GM23338 (cell line): Measurements from ENCODE around the gene WWOX. TPM values are rescaled to one million over a fixed set of nuclear protein-coding genes. Genes with fewer than 3 reads are reported as not detected.

Source experiments
- ATAC-seq: fragments of 200-7000 bp; cut with Tn5 transposase; 3 replicates; pipeline ENCODE4 v1.9.1; 2020
- DNase-seq: peaks from one replicate; pipeline ENCODE4 v3.0.0-alpha.2; 2015; ENCODE audit warnings: low spot score
- H2AFZ ChIP-seq: fragments of 200-600 bp; sonication (generic); 2 replicates; pipeline ENCODE4 v1.8.0; 2016; ENCODE audit warnings: antibody characterized with exemption, mild to moderate bottlenecking, moderate library complexity
- H3F3A ChIP-seq: fragments of 200-600 bp; sonication (generic); replicated peaks from 2 replicates; pipeline ENCODE4 v1.8.0; 2017; ENCODE audit warnings: antibody characterized with exemption, mixed run types, low read depth
- H3K27ac ChIP-seq: fragments of 200-600 bp; sonication (generic); 2 replicates; pipeline ENCODE4 v1.6.1; 2016; ENCODE audit warnings: low read depth
- H3K27me3 ChIP-seq: fragments of 200-600 bp; sonication (generic); 2 replicates; pipeline ENCODE4 v1.8.0; 2016; ENCODE audit warnings: mild to moderate bottlenecking, mixed run types, moderate library complexity; ENCODE audit not compliant: insufficient read depth
- H3K36me3 ChIP-seq: fragments of 200-600 bp; sonication (generic); 2 replicates; pipeline ENCODE4 v1.8.0; 2016; ENCODE audit warnings: mild to moderate bottlenecking; ENCODE audit not compliant: insufficient read depth
- H3K4me1 ChIP-seq: fragments of 200-600 bp; sonication (generic); 2 replicates; pipeline ENCODE4 v1.8.0; 2016; ENCODE audit warnings: mild to moderate bottlenecking, moderate library complexity; ENCODE audit not compliant: insufficient read depth
- H3K4me2 ChIP-seq: fragments of 200-600 bp; sonication (generic); 2 replicates; pipeline ENCODE4 v1.7.1; 2017; ENCODE audit warnings: mixed run types
- H3K4me3 ChIP-seq: fragments of 200-600 bp; sonication (generic); 2 replicates; pipeline ENCODE4 v1.6.1; 2016; ENCODE audit warnings: mixed run types
- H3K79me2 ChIP-seq: fragments of 200-600 bp; sonication (generic); replicated peaks from 2 replicates; pipeline ENCODE4 v1.8.0; 2017; ENCODE audit warnings: mild to moderate bottlenecking; ENCODE audit not compliant: insufficient read depth
- H3K9me2 ChIP-seq: fragments of 200-600 bp; sonication (generic); 2 replicates; pipeline ENCODE4 v1.8.0; 2017; ENCODE audit not compliant: insufficient read depth
- H4K20me1 ChIP-seq: fragments of 200-600 bp; sonication (generic); replicated peaks from 2 replicates; pipeline ENCODE4 v1.8.0; 2017; ENCODE audit warnings: mild to moderate bottlenecking; ENCODE audit not compliant: insufficient read depth
- H3K27ac Mint-ChIP-seq: 2 replicates; pipeline ENCODE4 v1.8.0; 2020; ENCODE audit warnings: inconsistent platforms, mild to moderate bottlenecking, moderate library complexity, mixed read lengths
- H3K27me3 Mint-ChIP-seq: 3 replicates; pipeline ENCODE4 v1.8.0; 2022; ENCODE audit warnings: low read depth, mild to moderate bottlenecking, moderate library complexity, mixed read lengths, inconsistent platforms; ENCODE audit not compliant: insufficient read depth, poor library complexity
- H3K36me3 Mint-ChIP-seq: 3 replicates; pipeline ENCODE4 v1.8.0; 2021; ENCODE audit warnings: low read depth, mild to moderate bottlenecking, inconsistent platforms, moderate library complexity, mixed read lengths
- H3K4me1 Mint-ChIP-seq: 3 replicates; pipeline ENCODE4 v1.8.0; 2020; ENCODE audit warnings: mild to moderate bottlenecking, inconsistent platforms, mixed read lengths
- H3K4me3 Mint-ChIP-seq: 3 replicates; pipeline ENCODE4 v1.8.0; 2021; ENCODE audit warnings: moderate library complexity, mild to moderate bottlenecking, inconsistent platforms, mixed read lengths
- H3K9me3 Mint-ChIP-seq: 3 replicates; pipeline ENCODE4 v1.8.0; 2020; ENCODE audit warnings: moderate library complexity, mild to moderate bottlenecking, inconsistent platforms, mixed read lengths
- CREB1 ChIP-seq: fragments of 250-450 bp; sonication (Bioruptor Pico); IDR thresholded peaks from 2 replicates; pipeline ENCODE4 v1.5.0; 2020; ENCODE audit warnings: low read depth, mild to moderate bottlenecking, moderate library complexity
- ETS1 ChIP-seq: IDR thresholded peaks from 2 replicates; pipeline ENCODE4 v1.6.1; 2016; ENCODE audit warnings: antibody characterized with exemption
- EZH2 ChIP-seq: fragments of 200-600 bp; sonication (generic); IDR thresholded peaks from one replicate; pipeline ENCODE4 v1.8.0; 2017; ENCODE audit warnings: antibody characterized with exemption, mild to moderate bottlenecking, low read depth; ENCODE audit not compliant: unreplicated experiment
- EZH2phosphoT487 ChIP-seq: fragments of 200-600 bp; sonication (generic); IDR thresholded peaks from one replicate; pipeline ENCODE4 v1.8.1; 2018; ENCODE audit warnings: antibody characterized with exemption; ENCODE audit not compliant: unreplicated experiment
- JUNB ChIP-seq: IDR thresholded peaks from one replicate; pipeline ENCODE4 v1.6.1; 2016; ENCODE audit warnings: antibody characterized with exemption; ENCODE audit not compliant: unreplicated experiment
- NANOG ChIP-seq: IDR thresholded peaks from 2 replicates; pipeline ENCODE4 v1.6.1; 2016; ENCODE audit warnings: antibody characterized with exemption, borderline replicate concordance
- POLR2AphosphoS5 ChIP-seq: IDR thresholded peaks from 2 replicates; pipeline ENCODE4 v1.6.1; 2016; ENCODE audit warnings: antibody characterized with exemption, low read depth
- REST ChIP-seq: IDR thresholded peaks from one replicate; pipeline ENCODE4 v1.6.1; 2018; ENCODE audit warnings: antibody characterized with exemption; ENCODE audit not compliant: unreplicated experiment
- STAT1 ChIP-seq: IDR thresholded peaks from one replicate; pipeline ENCODE4 v1.6.1; 2016; ENCODE audit warnings: antibody characterized with exemption; ENCODE audit not compliant: unreplicated experiment
- ZNF114 ChIP-seq: fragments of 250-450 bp; sonication (Bioruptor Pico); IDR thresholded peaks from 2 replicates; pipeline ENCODE4 v1.5.0; 2020; ENCODE audit warnings: mild to moderate bottlenecking, moderate library complexity
- ZNF331 ChIP-seq: fragments of 250-450 bp; sonication (Bioruptor Pico); IDR thresholded peaks from 2 replicates; pipeline ENCODE4 v1.5.0; 2020; ENCODE audit warnings: low read depth, mild to moderate bottlenecking, moderate library complexity
- ZNF462 ChIP-seq: fragments of 250-450 bp; sonication (Bioruptor Pico); IDR thresholded peaks from 2 replicates; pipeline ENCODE4 v1.5.0; 2020; ENCODE audit warnings: mild to moderate bottlenecking, moderate library complexity
- polyA plus RNA-seq: library from polyadenylated mRNA; unstranded; fragments of >200 nt; fragmentation: Nextera tagmentation; extraction: Ambion mirVana; gene quantifications from 2 replicates; pipeline ENCODE4 v1.2.1, GENCODE V29; 2016
- total RNA-seq: library from RNA; depleted of rRNA; stranded (reverse); fragments of >200 nt; shearing (Covaris generic); gene quantifications from 2 replicates; pipeline ENCODE4 v1.2.3, GENCODE V29; 2014
- TF ChIP-seq, protein P1 (sequence below), 2 experiments: fragments of 200-600 bp in 1 of 2; sonication (generic) in 1 of 2; conservative IDR thresholded peaks; 2 replicates each; pipeline versions ENCODE4 v1.5.1 to v1.6.1; 2016 to 2017; ENCODE audit warnings: antibody characterized with exemption in 2 of 2, low read depth in 2 of 2, mild to moderate bottlenecking in 2 of 2, moderate library complexity in 1 of 2

Gene WWOX
- total and polyA plus RNA-seq, 2 experiments from 2014 or later = 10.0 to 19.3 TPM

DNA sequence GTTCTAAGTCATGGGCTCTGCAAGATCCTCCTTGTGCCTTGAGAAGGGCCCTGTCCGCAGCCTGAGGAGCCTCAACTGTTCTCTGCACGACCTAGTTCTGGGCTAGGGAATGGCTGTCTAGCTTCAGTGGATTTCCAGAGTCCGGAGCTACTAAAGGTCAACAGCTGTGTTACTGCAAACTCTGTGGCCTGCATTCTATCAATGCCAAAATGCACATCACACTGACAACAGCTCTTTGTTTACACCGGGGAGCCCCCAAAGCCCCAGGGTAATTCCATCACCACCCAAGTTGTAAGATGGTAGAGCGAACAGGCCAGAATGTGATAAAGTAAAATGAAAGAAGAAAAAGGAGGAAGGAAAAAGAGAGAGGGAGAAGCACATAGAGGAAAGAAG, 890.9 kb downstream of the WWOX start (continued):
- no peak for TF ChIP-seq ZNF462 (CRISPR knock-in tag)
- TF ChIP-seq JUNB = no peak
- no peak for TF ChIP-seq CREB1 (CRISPR knock-in tag)
- TF ChIP-seq STAT1 = no peak
- TF ChIP-seq EZH2phosphoT487 = no peak
- TF ChIP-seq POLR2AphosphoS5 = no peak
- TF ChIP-seq EZH2 = no peak

DNA sequence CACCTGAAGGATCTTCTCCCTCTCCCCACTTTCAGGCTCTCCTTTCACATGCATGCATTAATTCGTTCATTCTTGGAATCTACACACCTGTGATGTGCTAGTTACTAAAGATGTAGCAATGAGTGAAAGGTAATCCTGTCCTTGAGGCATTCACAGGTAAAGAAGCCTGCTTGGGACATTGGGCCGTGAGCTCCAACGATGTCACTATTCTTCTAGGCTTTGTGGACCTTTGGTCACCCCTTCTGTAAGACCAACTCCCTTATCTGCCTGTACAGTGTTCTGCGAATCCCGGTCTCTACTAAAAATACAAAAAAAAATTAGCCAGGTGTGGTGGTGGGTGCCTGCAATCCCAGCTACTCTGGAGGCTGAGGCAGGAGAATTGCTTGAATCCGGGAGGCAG, 892.5 kb downstream of the WWOX start:
- no peak overlapping the region for H3K4me2 ChIP-seq
- Mint-ChIP-seq H3K27me3 (peaks cover 7% of the 10 kb centered on the region), H3K4me1 (peaks cover 53% of the 10 kb centered on the region), H3K36me3 (no peaks in the 10 kb centered on the region), H3K4me3 (no peak overlapping the region), H3K9me3 (no peaks in the 10 kb centered on the region), H3K27ac (no peak overlapping the region)
- no peaks in the 10 kb centered on the region for H3K9me2 ChIP-seq
- H3K79me2 ChIP-seq = no peaks in the 10 kb centered on the region
- no peaks in the 10 kb centered on the region for H3K27me3 ChIP-seq
- DNase-seq (no peak), ATAC-seq (no peak)
- no peak overlapping the region for H2AFZ ChIP-seq
- no peaks in the 10 kb centered on the region for H3K36me3 ChIP-seq
- peaks cover 24% of the 10 kb centered on the region for H3K4me1 ChIP-seq
- H4K20me1 ChIP-seq = no peaks in the 10 kb centered on the region
- no peak overlapping the region for H3K27ac ChIP-seq
- no peaks in the 10 kb centered on the region for H3F3A ChIP-seq
- H3K4me3 ChIP-seq = no peak overlapping the region
- TF ChIP-seq POLR2AphosphoS5 (no peak), EZH2 (no peak), JUNB (no peak), ZNF331 (no peak), CREB1 (CRISPR knock-in tag) (no peak), NANOG (no peak), ETS1 (no peak), REST (no peak), ZNF114 (CRISPR knock-in tag) (no peak), EZH2phosphoT487 (no peak)
- TF ChIP-seq, protein P1, sequence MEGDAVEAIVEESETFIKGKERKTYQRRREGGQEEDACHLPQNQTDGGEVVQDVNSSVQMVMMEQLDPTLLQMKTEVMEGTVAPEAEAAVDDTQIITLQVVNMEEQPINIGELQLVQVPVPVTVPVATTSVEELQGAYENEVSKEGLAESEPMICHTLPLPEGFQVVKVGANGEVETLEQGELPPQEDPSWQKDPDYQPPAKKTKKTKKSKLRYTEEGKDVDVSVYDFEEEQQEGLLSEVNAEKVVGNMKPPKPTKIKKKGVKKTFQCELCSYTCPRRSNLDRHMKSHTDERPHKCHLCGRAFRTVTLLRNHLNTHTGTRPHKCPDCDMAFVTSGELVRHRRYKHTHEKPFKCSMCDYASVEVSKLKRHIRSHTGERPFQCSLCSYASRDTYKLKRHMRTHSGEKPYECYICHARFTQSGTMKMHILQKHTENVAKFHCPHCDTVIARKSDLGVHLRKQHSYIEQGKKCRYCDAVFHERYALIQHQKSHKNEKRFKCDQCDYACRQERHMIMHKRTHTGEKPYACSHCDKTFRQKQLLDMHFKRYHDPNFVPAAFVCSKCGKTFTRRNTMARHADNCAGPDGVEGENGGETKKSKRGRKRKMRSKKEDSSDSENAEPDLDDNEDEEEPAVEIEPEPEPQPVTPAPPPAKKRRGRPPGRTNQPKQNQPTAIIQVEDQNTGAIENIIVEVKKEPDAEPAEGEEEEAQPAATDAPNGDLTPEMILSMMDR (conservative IDR thresholded peaks at IDR 0.05; ENCODE audit: low read depth in 2 of 2) = no peak
